CD4-positive, alpha-beta T cell (primary cell): ENCODE data around the gene HELZ2. TPM values are rescaled to one million over a fixed set of nuclear protein-coding genes. Genes with fewer than 3 reads are reported as not detected.

Source experiments
- ATAC-seq: fragments of 200-7000 bp; cut with Tn5 transposase; one replicate; pipeline ENCODE4 v1.10.0; 2022; ENCODE audit warnings: mild to moderate bottlenecking; ENCODE audit not compliant: poor library complexity
- CTCF ChIA-PET: fragments of 350-600 bp; sonication (Branson Sonifier 250); formaldehyde crosslinking; loops from one replicate; lab custom pipeline; 2021; ENCODE audit warnings: antibody characterized with exemption, inconsistent platforms; lab: Charles Lee
- POLR2A ChIA-PET: fragments of 350-600 bp; sonication (Branson Sonifier 250); formaldehyde crosslinking; loops from one replicate; lab custom pipeline; 2021; ENCODE audit warnings: antibody characterized with exemption, inconsistent platforms; lab: Charles Lee
- DNase-seq, 14 experiments: peaks; one replicate each; pipeline ENCODE4 v3.0.0-alpha.2; 2013 to 2020; ENCODE audit warnings: mixed read lengths in 2 of 14
- H3K27ac ChIP-seq, 2 donors: one replicate each; pipeline versions ENCODE4 v1.5.1 to v1.7.0; 2013; ENCODE audit warnings: low read length in 2 of 2, low read depth in 1 of 2, mild to moderate bottlenecking in 1 of 2
- H3K27me3 ChIP-seq, 2 experiments: 1 replicate in 1 of 2; 2 replicates in 1 of 2; pipeline versions ENCODE4 v1.6.1 to v1.7.0; 2013; ENCODE audit warnings: low read length in 2 of 2, control low read depth in 1 of 2, mild to moderate bottlenecking in 1 of 2, moderate library complexity in 1 of 2; ENCODE audit not compliant: insufficient read depth in 2 of 2, control insufficient read depth in 1 of 2
- H3K36me3 ChIP-seq: one replicate; pipeline ENCODE4 v1.6.1; 2013; ENCODE audit warnings: low read length, control low read depth; ENCODE audit not compliant: insufficient read depth
- H3K4me1 ChIP-seq: one replicate; pipeline ENCODE4 v1.6.1; 2013; ENCODE audit warnings: low read length, control low read depth; ENCODE audit not compliant: insufficient read depth
- H3K4me3 ChIP-seq: one replicate; pipeline ENCODE4 v1.5.1; 2013; ENCODE audit warnings: mild to moderate bottlenecking, low read length, moderate library complexity
- H3K9me3 ChIP-seq, 2 experiments: 1 replicate in 1 of 2; 2 replicates in 1 of 2; pipeline versions ENCODE4 v1.6.1 to v1.7.0; 2013; ENCODE audit warnings: low read length in 2 of 2, mild to moderate bottlenecking in 2 of 2, control low read depth in 1 of 2, moderate library complexity in 1 of 2; ENCODE audit not compliant: control insufficient read depth in 1 of 2, insufficient read depth in 1 of 2
- H3K27ac Mint-ChIP-seq: one replicate; pipeline ENCODE4 v1.8.0; 2020; ENCODE audit warnings: mixed read lengths
- H3K27me3 Mint-ChIP-seq: one replicate; pipeline ENCODE4 v1.8.0; 2021; ENCODE audit warnings: mixed read lengths
- H3K36me3 Mint-ChIP-seq: one replicate; pipeline ENCODE4 v1.8.0; 2021; ENCODE audit warnings: low read depth, mixed read lengths
- H3K4me1 Mint-ChIP-seq: one replicate; pipeline ENCODE4 v1.8.0; 2021; ENCODE audit warnings: low read depth, mixed read lengths
- H3K4me3 Mint-ChIP-seq: one replicate; pipeline ENCODE4 v1.8.0; 2020; ENCODE audit warnings: mild to moderate bottlenecking, mixed read lengths
- H3K9me3 Mint-ChIP-seq: one replicate; pipeline ENCODE4 v1.8.0; 2020; ENCODE audit warnings: mixed read lengths
- intact Hi-C, 2 experiments: fragments of 100-400 bp; cut with DNase I in 1 of 2; cut with micrococcal nuclease in 1 of 2; formaldehyde crosslinking; loops; one replicate each; pipeline versions ENCODE4 v1.15.1 to v1.9.0; 2023 to 2025; cut with DNase I, micrococcal nuclease
- total RNA-seq, 174 experiments: library from RNA in 2 of 174; stranded (reverse) in 2 of 174; gene quantifications; one replicate each; pipeline ENCODE4 v1.2.3 and lab custom pipeline; 2021 to 2026
- TF ChIP-seq, protein P1 (sequence below): fragments of 200-600 bp; IDR thresholded peaks from one replicate; pipeline ENCODE4 v1.8.0; 2022; ENCODE audit warnings: antibody characterized with exemption, mild to moderate bottlenecking

HELZ2 gene
- total RNA-seq, 2 experiments from 2014 or later = 57.7 to 59.6 TPM

DNA sequence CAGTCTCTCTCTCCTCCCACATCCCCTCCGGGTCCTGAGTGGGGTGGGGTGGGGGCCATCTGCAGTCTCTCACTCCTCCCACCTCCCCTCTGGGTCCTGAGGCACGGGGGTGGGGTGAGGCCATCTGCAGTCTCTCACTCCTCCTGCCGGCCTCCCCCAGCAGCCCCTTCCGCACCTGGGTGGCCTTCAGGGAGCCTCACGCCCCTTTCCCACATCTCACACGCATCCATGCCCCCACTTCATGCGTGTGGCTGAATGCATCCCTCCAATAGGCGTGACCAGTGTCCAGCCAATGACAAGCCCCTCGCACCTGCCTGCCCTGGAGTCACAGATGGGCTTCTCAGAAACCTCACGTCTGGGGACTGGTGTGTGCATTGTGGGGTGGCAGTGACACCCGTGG is 25.5 kb downstream of the HELZ2 start:
- Mint-ChIP-seq H3K4me3 (no peak overlapping the region), H3K4me1 (peaks cover 18% of the 10 kb centered on the region), H3K27ac (no peak overlapping the region), H3K9me3 (no peaks in the 10 kb centered on the region), H3K36me3 (no peaks in the 10 kb centered on the region), H3K27me3 (no peaks in the 10 kb centered on the region)
- peaks cover 3 to 5% of the 10 kb centered on the region in 2 experiments for H3K27me3 ChIP-seq
- no peak overlapping the region for H3K4me3 ChIP-seq
- ATAC-seq = no peak
- CTCF ChIA-PET = no interaction called here
- peaks cover 25% of the 10 kb centered on the region for H3K4me1 ChIP-seq
- DNase-seq = no peak
- no peaks in the 10 kb centered on the region for H3K36me3 ChIP-seq
- H3K9me3 ChIP-seq = peaks cover 0 to 3% of the 10 kb centered on the region in 2 experiments
- no peak overlapping the region for H3K27ac ChIP-seq
- POLR2A ChIA-PET = no interaction called here
- intact Hi-C loops = no loop called here
- TF ChIP-seq, protein P1, sequence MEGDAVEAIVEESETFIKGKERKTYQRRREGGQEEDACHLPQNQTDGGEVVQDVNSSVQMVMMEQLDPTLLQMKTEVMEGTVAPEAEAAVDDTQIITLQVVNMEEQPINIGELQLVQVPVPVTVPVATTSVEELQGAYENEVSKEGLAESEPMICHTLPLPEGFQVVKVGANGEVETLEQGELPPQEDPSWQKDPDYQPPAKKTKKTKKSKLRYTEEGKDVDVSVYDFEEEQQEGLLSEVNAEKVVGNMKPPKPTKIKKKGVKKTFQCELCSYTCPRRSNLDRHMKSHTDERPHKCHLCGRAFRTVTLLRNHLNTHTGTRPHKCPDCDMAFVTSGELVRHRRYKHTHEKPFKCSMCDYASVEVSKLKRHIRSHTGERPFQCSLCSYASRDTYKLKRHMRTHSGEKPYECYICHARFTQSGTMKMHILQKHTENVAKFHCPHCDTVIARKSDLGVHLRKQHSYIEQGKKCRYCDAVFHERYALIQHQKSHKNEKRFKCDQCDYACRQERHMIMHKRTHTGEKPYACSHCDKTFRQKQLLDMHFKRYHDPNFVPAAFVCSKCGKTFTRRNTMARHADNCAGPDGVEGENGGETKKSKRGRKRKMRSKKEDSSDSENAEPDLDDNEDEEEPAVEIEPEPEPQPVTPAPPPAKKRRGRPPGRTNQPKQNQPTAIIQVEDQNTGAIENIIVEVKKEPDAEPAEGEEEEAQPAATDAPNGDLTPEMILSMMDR = no peak

DNA sequence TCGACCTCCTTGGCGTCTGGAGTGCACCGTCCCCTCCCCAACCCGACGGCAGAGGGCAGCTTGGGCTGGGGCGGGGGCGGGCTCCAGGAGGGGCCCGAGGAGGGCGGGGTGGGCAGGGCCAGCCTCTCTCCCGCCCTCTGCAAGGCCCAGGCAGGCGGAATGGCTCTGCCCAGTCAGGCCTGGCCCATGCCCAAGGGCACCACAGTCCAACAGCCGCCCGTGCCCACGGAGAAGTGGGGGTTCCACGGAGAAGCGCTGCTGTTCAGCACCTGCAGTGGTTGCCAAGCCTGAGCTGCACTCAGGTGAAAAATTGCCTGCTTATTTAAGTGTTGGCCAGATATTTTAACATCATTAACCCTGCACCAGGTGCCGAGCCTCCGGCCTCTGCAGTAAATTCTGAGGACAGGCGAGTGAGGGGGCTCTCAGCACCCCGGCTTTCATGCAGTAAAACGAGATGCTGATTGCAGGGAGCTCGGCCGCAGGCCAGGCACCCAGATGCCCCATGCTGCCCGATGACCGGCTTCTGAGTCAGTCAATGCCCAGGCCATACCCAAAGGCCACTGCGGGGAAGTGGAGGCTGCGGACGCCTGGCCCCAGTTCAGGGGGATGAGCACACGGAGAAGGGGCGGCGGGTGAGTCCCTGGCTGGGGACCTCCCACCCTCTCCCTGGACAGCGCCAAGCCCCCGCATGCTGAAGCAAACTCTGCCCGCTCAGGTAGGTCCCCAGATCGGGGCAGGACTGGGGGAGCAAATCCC is 26.1 kb downstream of the HELZ2 start, which contains the start of gene SRMS:
SRMS (minus strand) TSS at position 25 of the 756 bp plus-strand sequence. CDS start 286 bp downstream, outside the sequence.
- no peaks in the 10 kb centered on the region for H3K36me3 ChIP-seq
- POLR2A ChIA-PET = no interaction called here
- no peak within 1 kb of the TSS for H3K4me3 ChIP-seq
- H3K27ac ChIP-seq = no peak within 1 kb of the TSS
- peaks cover 3 to 5% of the 10 kb centered on the region in 2 experiments for H3K27me3 ChIP-seq
- no peaks in the 10 kb centered on the region for H3K36me3 Mint-ChIP-seq
- no peaks in the 10 kb centered on the region for H3K9me3 Mint-ChIP-seq
- DNase-seq (no peak), ATAC-seq (no peak)
- H3K4me3 Mint-ChIP-seq = no peak within 1 kb of the TSS
- TF ChIP-seq, protein P1 = no peak
- no peaks in the 10 kb centered on the region for H3K9me3 ChIP-seq
- H3K27ac Mint-ChIP-seq = no peak within 1 kb of the TSS
- H3K27me3 Mint-ChIP-seq = no peaks in the 10 kb centered on the region
- peaks cover 19% of the 10 kb centered on the region for H3K4me1 ChIP-seq
- intact Hi-C loops = no loop called here
- CTCF ChIA-PET = no interaction called here
- peaks cover 14% of the 10 kb centered on the region for H3K4me1 Mint-ChIP-seq

DNA sequence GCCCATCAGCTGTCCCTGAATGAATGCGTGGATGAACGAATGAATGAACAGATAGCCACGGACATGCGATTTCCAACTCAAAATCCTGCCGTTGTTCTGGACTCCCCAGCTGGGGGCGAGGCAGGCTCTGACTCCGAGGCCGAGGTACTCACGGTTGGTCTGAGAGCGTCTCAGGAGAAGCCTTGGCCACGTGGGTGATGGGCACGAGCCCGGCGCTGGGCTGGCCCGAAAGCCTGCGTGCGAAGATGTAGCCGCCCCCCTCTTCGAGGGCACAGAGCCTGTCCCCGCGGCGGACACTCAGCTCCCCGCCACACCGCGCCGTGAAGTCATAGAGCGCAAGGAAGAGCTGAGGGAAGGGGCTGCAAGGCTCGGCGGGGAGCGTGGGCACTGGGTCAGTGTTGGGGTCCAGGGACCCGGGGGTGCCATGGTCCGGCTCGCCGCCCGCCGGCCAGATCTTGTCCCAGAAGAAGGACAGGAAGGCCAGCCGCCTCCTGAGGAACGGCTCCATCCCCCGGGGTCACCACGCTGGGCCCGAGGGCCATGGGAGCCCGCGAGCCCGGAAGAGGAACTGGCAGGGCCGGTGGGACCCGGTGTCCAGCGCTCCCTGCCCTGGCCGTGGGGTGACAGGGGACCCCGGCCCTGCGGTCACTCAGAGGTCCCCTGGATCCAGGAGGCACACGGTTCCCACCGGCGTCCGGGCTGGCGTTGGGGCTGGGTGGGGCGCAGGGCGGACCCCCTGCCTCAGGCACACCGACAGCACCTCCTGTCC is 26.9 kb downstream of the HELZ2 start:
- H3K4me1 Mint-ChIP-seq = peaks cover 7% of the 10 kb centered on the region
- no peaks in the 10 kb centered on the region for H3K9me3 ChIP-seq
- no peak overlapping the region for H3K27ac Mint-ChIP-seq
- H3K36me3 ChIP-seq = no peaks in the 10 kb centered on the region
- ATAC-seq (no peak), DNase-seq (no peak)
- POLR2A ChIA-PET = interaction anchor here (1.1 to 1.2 kb wide), 2 partner anchors 9 to 26 kb away, joined by 3 to 4 read pairs; partner anchors contain the start of gene PTK6
- intact Hi-C loops = no loop called here
- no peak overlapping the region for H3K4me3 ChIP-seq
- H3K36me3 Mint-ChIP-seq = no peaks in the 10 kb centered on the region
- H3K27me3 ChIP-seq = peaks cover 3 to 5% of the 10 kb centered on the region in 2 experiments
- no peak overlapping the region for H3K4me3 Mint-ChIP-seq
- H3K27me3 Mint-ChIP-seq = no peaks in the 10 kb centered on the region
- H3K27ac ChIP-seq = no peak overlapping the region
- H3K4me1 ChIP-seq = peaks cover 15% of the 10 kb centered on the region
- TF ChIP-seq, protein P1 = no peak
- CTCF ChIA-PET = no interaction called here
- no peaks in the 10 kb centered on the region for H3K9me3 Mint-ChIP-seq
